Embryonic facial prominence (tissue), 1 donor: ENCODE results near the gene SPATA31A5.
"Not testable (repeated sequence)": the region's sequence is repeated elsewhere in the genome, so short reads cannot be mapped to it uniquely, and the experiment has no call there.

Experiments
- DNase-seq: peaks from one replicate; pipeline ENCODE4 v3.0.0-alpha.2; 2016; ENCODE audit errors: extremely low spot score

The SPATA31A5 gene

GRCh38 chr9:60914107-60914506 is at the start of gene SPATA31A5:
Gene SPATA31A5, plus strand, starts transcription at chr9:60914407. Its CDS starts 29 bp downstream, at chr9:60914436.
- not testable (repeated sequence) for DNase-seq

GRCh38 chr9:60962990-60963350 is 48.8 kb downstream of the SPATA31A5 start:
- not testable (repeated sequence) for DNase-seq

DNA sequence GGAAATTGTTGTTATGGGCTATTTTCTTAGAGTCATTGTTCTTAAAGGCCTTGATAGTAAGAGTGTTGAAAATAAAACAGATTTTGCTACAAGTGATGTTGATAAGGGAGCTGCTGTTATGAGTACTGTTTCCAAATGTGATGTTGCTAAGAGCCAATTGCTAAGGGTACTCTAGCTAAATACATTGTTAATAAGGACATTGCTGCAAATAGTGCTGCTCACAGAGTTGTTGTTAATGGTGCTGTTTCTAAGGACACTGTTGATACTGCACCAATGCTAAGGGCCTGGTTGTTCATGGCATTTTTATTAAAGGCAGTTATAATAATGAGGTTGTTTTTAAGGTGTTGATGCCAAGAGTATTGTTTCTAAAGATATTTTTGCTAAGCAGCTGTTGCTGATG is 52.2 kb downstream of the SPATA31A5 start:
- not testable (repeated sequence) for DNase-seq
